Right lobe of liver (tissue), 4 donors: ENCODE results near the gene CELA2A.

ENCODE experiments used
- POLR2A ChIP-seq: fragments of 450-650 bp; IDR thresholded peaks from one replicate; pipeline ENCODE4 v1.6.1; 2017; ENCODE audit warnings: antibody characterized with exemption, mild to moderate bottlenecking
- TF ChIP-seq, protein P1 (sequence below), 4 donors: fragments of 200-600 bp in 3 of 4; fragments of 450-650 bp in 1 of 4; IDR thresholded peaks; one replicate each; pipeline versions ENCODE4 v1.5.1 to v1.8.0; 2016 to 2022; ENCODE audit warnings: antibody characterized with exemption in 4 of 4, mild to moderate bottlenecking in 2 of 4
- donor health status: DM: no; HTN: no; CAD: no.
- donor health status: DM: no; HTN: no; CAD: no.
- donor health status: DM: no; HTN: yes; CAD: no.

GRCh38 chr1:15432324-15432723 lies 24.2 kb upstream of the CELA2A start:
- TF ChIP-seq, protein P1, sequence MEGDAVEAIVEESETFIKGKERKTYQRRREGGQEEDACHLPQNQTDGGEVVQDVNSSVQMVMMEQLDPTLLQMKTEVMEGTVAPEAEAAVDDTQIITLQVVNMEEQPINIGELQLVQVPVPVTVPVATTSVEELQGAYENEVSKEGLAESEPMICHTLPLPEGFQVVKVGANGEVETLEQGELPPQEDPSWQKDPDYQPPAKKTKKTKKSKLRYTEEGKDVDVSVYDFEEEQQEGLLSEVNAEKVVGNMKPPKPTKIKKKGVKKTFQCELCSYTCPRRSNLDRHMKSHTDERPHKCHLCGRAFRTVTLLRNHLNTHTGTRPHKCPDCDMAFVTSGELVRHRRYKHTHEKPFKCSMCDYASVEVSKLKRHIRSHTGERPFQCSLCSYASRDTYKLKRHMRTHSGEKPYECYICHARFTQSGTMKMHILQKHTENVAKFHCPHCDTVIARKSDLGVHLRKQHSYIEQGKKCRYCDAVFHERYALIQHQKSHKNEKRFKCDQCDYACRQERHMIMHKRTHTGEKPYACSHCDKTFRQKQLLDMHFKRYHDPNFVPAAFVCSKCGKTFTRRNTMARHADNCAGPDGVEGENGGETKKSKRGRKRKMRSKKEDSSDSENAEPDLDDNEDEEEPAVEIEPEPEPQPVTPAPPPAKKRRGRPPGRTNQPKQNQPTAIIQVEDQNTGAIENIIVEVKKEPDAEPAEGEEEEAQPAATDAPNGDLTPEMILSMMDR (IDR thresholded peaks at IDR 0.05), result no peak
- TF ChIP-seq POLR2A, result no peak
